Esophagus muscularis mucosa (tissue), 4 donors: Measurements from ENCODE around the gene OR8G5. TPM values are rescaled to one million over a fixed set of nuclear protein-coding genes. Genes with fewer than 3 reads are reported as not detected.
"Not testable (repeated sequence)": the region's sequence is repeated elsewhere in the genome, so short reads cannot be mapped to it uniquely, and the experiment has no call there.

Source experiments
- DNase-seq: peaks from one replicate; pipeline ENCODE4 v3.0.0-alpha.2; 2017; ENCODE audit errors: extremely low spot score
- H3K27ac ChIP-seq, 4 donors: fragments of 200-600 bp; sonication (generic); replicated peaks in 1 of 4; 1 replicate in 3 of 4; 2 replicates in 1 of 4; pipeline ENCODE4 v1.5.1; 2016 to 2019; ENCODE audit warnings: mild to moderate bottlenecking in 1 of 4
- H3K27me3 ChIP-seq, 4 donors: fragments of 200-600 bp; sonication (generic); one replicate each; pipeline versions ENCODE4 v1.5.1 to v1.6.0; 2016 to 2019
- H3K36me3 ChIP-seq, 4 donors: fragments of 200-600 bp; sonication (generic); one replicate each; pipeline ENCODE4 v1.5.1; 2016 to 2019
- H3K4me1 ChIP-seq, 4 donors: fragments of 200-600 bp; sonication (generic); one replicate each; pipeline ENCODE4 v1.5.1; 2016 to 2019
- H3K4me3 ChIP-seq, 4 donors: fragments of 200-600 bp; sonication (generic); 1 replicate in 2 of 4; 2 replicates in 2 of 4; pipeline ENCODE4 v1.5.1; 2016 to 2019; ENCODE audit warnings: mild to moderate bottlenecking in 4 of 4, moderate library complexity in 1 of 4
- H3K9me3 ChIP-seq, 4 donors: fragments of 200-600 bp; sonication (generic); 1 replicate in 3 of 4; 2 replicates in 1 of 4; pipeline ENCODE4 v1.5.1; 2016 to 2019
- EP300 ChIP-seq: sonication (generic); formaldehyde crosslinking; IDR thresholded peaks from one replicate; pipeline ENCODE4 v1.6.1; 2017; ENCODE audit warnings: antibody characterized with exemption
- POLR2A ChIP-seq: fragments of 450-650 bp; IDR thresholded peaks from one replicate; pipeline ENCODE4 v1.6.1; 2017; ENCODE audit warnings: antibody characterized with exemption, moderate library complexity, mild to moderate bottlenecking, low read depth
- POLR2AphosphoS5 ChIP-seq, 2 donors: sonication (generic); formaldehyde crosslinking; IDR thresholded peaks; one replicate each; pipeline ENCODE4 v1.6.1; 2017; ENCODE audit warnings: antibody characterized with exemption in 2 of 2
- WGBS: methylation state at CpG from one replicate; pipeline ENCODE4 v1.1.5; 2018; 5-methylcytosine and 5-hydroxymethylcytosine counted together
- intact Hi-C: fragments of 100-400 bp; cut with DNase I; formaldehyde crosslinking; loops from one replicate; pipeline ENCODE4 v1.15.1; 2023
- total RNA-seq, 4 donors: library from RNA; depleted of rRNA; stranded (reverse); fragments of >200 nt; gene quantifications; one replicate each; pipeline versions ENCODE4 v1.1.0 to v1.2.1, GENCODE V29; 2016
- TF ChIP-seq, protein P1 (sequence below), 3 experiments: fragments of 200-600 bp in 2 of 3; fragments of 450-650 bp in 1 of 3; sonication (generic) in 2 of 3; IDR thresholded peaks; one replicate each; pipeline ENCODE4 v1.5.1; 2017 to 2019; ENCODE audit warnings: antibody characterized with exemption in 3 of 3, mild to moderate bottlenecking in 2 of 3, moderate library complexity in 1 of 3

Gene OR8G5
- total RNA-seq, 4 donors from 2014 or later: 0.83 TPM; not detected in 3

DNA sequence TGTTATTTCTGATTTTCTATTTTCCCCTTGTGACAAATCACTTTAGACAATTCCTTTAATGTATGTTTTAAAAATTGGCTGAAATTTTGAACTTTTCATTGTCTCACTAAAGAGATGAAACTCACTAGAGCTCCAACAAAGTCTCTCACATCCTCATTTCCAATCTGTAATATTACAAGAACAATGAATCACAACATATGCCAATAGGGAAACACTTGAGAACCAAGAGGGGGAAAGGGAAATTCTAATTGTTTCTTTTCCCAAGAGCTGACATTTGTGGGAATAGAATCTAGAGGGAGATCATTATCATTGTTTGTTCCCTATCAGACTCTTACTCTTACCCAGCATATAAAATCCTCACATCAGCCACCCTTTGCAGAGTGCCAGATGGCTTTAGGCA lies 44.9 kb upstream of the OR8G5 start:
- H3K4me3 ChIP-seq: no peak overlapping the region
- no peaks in the 10 kb centered on the region for H3K4me1 ChIP-seq
- H3K27ac ChIP-seq: no peak overlapping the region
- H3K27me3 ChIP-seq: peaks cover 0 to 11% (median 0%) of the 10 kb centered on the region in 4 donors
- intact Hi-C loops: no loop called here
- DNase-seq: no peak
- no peak for TF ChIP-seq EP300
- TF ChIP-seq POLR2AphosphoS5 (IDR thresholded peaks at IDR 0.05): no peak
- no peak for TF ChIP-seq POLR2A
- TF ChIP-seq, protein P1, sequence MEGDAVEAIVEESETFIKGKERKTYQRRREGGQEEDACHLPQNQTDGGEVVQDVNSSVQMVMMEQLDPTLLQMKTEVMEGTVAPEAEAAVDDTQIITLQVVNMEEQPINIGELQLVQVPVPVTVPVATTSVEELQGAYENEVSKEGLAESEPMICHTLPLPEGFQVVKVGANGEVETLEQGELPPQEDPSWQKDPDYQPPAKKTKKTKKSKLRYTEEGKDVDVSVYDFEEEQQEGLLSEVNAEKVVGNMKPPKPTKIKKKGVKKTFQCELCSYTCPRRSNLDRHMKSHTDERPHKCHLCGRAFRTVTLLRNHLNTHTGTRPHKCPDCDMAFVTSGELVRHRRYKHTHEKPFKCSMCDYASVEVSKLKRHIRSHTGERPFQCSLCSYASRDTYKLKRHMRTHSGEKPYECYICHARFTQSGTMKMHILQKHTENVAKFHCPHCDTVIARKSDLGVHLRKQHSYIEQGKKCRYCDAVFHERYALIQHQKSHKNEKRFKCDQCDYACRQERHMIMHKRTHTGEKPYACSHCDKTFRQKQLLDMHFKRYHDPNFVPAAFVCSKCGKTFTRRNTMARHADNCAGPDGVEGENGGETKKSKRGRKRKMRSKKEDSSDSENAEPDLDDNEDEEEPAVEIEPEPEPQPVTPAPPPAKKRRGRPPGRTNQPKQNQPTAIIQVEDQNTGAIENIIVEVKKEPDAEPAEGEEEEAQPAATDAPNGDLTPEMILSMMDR (IDR thresholded peaks at IDR 0.05): no peak
- no peaks in the 10 kb centered on the region for H3K36me3 ChIP-seq
- H3K9me3 ChIP-seq: no peaks in the 10 kb centered on the region

- no peak for DNase-seq
- WGBS: 77% methylated on average over 3 of the region's 3 CpGs
- TF ChIP-seq, protein P1 (IDR thresholded peaks at IDR 0.05): no peak
- TF ChIP-seq POLR2A (no peak), EP300 (no peak), POLR2AphosphoS5 (IDR thresholded peaks at IDR 0.05) (no peak)
- Histone ChIP-seq H3K27me3 (peaks cover 0 to 11% (median 0%) of the 10 kb centered on the region in 4 donors), H3K4me1 (no peaks in the 10 kb centered on the region), H3K36me3 (no peaks in the 10 kb centered on the region), H3K9me3 (no peaks in the 10 kb centered on the region), H3K27ac (no peak overlapping the region), H3K4me3 (no peak overlapping the region)
- intact Hi-C loops: no loop called here
These were observed 42.1 kb upstream of the OR8G5 start for GRCh38 chr11:124214027-124214426.

- H3K36me3 ChIP-seq: no peaks in the 10 kb centered on the region
- no peak for DNase-seq
- H3K27me3 ChIP-seq: no peaks in the 10 kb centered on the region
- TF ChIP-seq, protein P1 (IDR thresholded peaks at IDR 0.05): no peak
- TF ChIP-seq POLR2A (no peak), EP300 (no peak), POLR2AphosphoS5 (IDR thresholded peaks at IDR 0.05) (no peak)
- no peaks in the 10 kb centered on the region for H3K9me3 ChIP-seq
- no peak overlapping the region for H3K4me3 ChIP-seq
- H3K27ac ChIP-seq: no peak overlapping the region
- H3K4me1 ChIP-seq: no peaks in the 10 kb centered on the region
- intact Hi-C loops: no loop called here
These were observed 37.0 kb upstream of the OR8G5 start for GRCh38 chr11:124219126-124219525.

DNA sequence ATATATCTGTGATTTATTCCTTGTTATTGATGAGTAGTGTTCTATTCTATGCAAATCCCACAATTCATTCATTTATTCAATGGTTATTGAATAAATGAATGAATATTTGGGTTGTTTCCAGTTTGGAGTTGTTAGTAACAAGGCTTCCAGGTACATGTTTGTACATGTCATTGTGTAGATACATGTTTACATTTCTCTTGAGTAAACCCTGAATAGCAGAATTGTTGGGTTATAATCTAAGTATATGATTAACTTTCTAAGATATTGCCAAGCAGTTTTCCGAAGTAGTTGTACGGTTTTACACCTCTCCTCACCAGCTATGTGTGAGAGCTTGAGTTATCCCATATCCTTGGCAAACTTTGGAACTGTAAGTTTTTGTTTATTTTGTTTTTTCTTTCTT lies 33.8 kb upstream of the OR8G5 start:
- H3K27me3 ChIP-seq: no peaks in the 10 kb centered on the region
- H3K4me3 ChIP-seq: no peak overlapping the region
- H3K4me1 ChIP-seq: no peaks in the 10 kb centered on the region
- DNase-seq: no peak
- intact Hi-C loops: no loop called here
- H3K27ac ChIP-seq: no peak overlapping the region
- 90% methylated on average over 2 of the region's 2 CpGs for WGBS
- H3K36me3 ChIP-seq: no peaks in the 10 kb centered on the region
- TF ChIP-seq, protein P1 (IDR thresholded peaks at IDR 0.05): no peak
- TF ChIP-seq EP300: no peak
- no peak for TF ChIP-seq POLR2A
- no peak for TF ChIP-seq POLR2AphosphoS5 (IDR thresholded peaks at IDR 0.05)
- no peaks in the 10 kb centered on the region for H3K9me3 ChIP-seq

DNA sequence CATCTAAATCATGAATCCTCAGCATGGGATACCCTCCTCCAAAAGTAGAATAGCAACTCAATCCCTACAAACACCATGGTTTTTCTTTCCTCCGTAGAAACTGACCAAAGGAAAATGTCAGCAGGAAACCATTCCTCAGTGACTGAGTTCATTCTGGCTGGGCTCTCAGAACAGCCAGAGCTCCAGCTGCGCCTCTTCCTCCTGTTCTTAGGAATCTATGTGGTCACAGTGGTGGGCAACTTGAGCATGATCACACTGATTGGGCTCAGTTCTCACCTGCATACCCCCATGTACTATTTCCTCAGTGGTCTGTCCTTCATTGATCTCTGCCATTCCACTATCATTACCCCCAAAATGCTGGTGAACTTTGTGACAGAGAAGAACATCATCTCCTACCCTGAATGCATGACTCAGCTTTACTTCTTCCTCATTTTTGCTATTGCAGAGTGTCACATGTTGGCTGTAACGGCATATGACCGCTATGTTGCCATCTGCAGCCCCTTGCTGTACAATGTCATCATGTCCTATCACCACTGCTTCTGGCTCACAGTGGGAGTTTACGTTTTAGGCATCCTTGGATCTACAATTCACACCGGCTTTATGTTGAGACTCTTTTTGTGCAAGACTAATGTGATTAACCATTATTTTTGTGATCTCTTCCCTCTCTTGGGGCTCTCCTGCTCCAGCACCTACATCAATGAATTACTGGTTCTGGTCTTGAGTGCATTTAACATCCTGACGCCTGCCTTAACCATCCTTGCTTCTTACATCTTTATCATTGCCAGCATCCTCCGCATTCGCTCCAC lies 31.4 kb upstream of the OR8G5 start:
- 58% methylated on average over 9 of the region's 9 CpGs for WGBS
- DNase-seq, H3K27ac ChIP-seq, H3K4me3 ChIP-seq, H3K27me3 ChIP-seq, intact Hi-C loops, H3K4me1 ChIP-seq, H3K36me3 ChIP-seq, H3K9me3 ChIP-seq: not testable (repeated sequence)
